HEK293 (cell line): Measurements from ENCODE around the gene COL6A5.

Experiments
- CTCF ChIA-PET: fragments of 350-600 bp; formaldehyde crosslinking; extraction: SDS; loops from one replicate; lab custom pipeline; 2021; ENCODE audit warnings: antibody characterized with exemption; lab: Yijun Ruan, JAX
- POLR2A ChIA-PET: fragments of 300-600 bp; formaldehyde crosslinking; extraction: SDS; loops from one replicate; lab custom pipeline; 2020; ENCODE audit warnings: antibody characterized with exemption, inconsistent platforms; lab: Yijun Ruan, JAX
- H3K27ac ChIP-seq: fragments of 200-500 bp; sonication (Bioruptor generic); 2 replicates; pipeline ENCODE4 v1.5.1; 2014; ENCODE audit warnings: low read depth, low read length, control low read depth, inconsistent platforms; ENCODE audit errors: extremely low read depth
- H3K36me3 ChIP-seq, 2 experiments: fragments of 200-500 bp in 1 of 2; sonication (Bioruptor generic) in 1 of 2; 1 replicate in 1 of 2; 2 replicates in 1 of 2; pipeline ENCODE4 v1.5.1; 2014 to 2017; ENCODE audit warnings: inconsistent platforms in 2 of 2, low read length in 2 of 2; ENCODE audit not compliant: control insufficient read depth in 2 of 2, insufficient read depth in 1 of 2
- H3K4me1 ChIP-seq: fragments of 200-500 bp; sonication (Bioruptor generic); 2 replicates; pipeline ENCODE4 v1.5.1; 2014; ENCODE audit warnings: mild to moderate bottlenecking, low read length, inconsistent platforms; ENCODE audit not compliant: control insufficient read depth, insufficient read depth
- H3K4me3 ChIP-seq: 2 replicates; pipeline ENCODE4 v1.5.1; 2011; ENCODE audit warnings: low read depth, mild to moderate bottlenecking, control low read depth, low read length, moderate library complexity
- H3K9me3 ChIP-seq: fragments of 200-500 bp; sonication (Bioruptor generic); 2 replicates; pipeline ENCODE4 v1.5.1; 2014; ENCODE audit warnings: low read depth, low read length, inconsistent platforms; ENCODE audit not compliant: control insufficient read depth, insufficient read depth
- EGR2 ChIP-seq: fragments of 450-650 bp; formaldehyde crosslinking; IDR thresholded peaks from 2 replicates; pipeline ENCODE4 v1.5.1; 2016; ENCODE audit warnings: low read depth, missing biosample characterization, missing genetic modification characterization
- GLIS2 ChIP-seq: fragments of 450-650 bp; formaldehyde crosslinking; IDR thresholded peaks from 2 replicates; pipeline ENCODE4 v1.5.1; 2016; ENCODE audit warnings: missing biosample characterization, missing genetic modification characterization
- HOXC10 ChIP-seq: sonication (generic); formaldehyde crosslinking; IDR thresholded peaks from 2 replicates; pipeline ENCODE4 v1.8.1; 2023; ENCODE audit warnings: mild to moderate bottlenecking, missing genetic modification reagents
- OSR2 ChIP-seq: fragments of 450-650 bp; formaldehyde crosslinking; IDR thresholded peaks from 2 replicates; pipeline ENCODE4 v1.5.1; 2016; ENCODE audit warnings: missing biosample characterization, missing genetic modification characterization
- REST ChIP-seq: fragments of 450-650 bp; formaldehyde crosslinking; IDR thresholded peaks from 2 replicates; pipeline ENCODE4 v1.5.1; 2016; ENCODE audit warnings: missing biosample characterization, missing genetic modification characterization
- ZBTB20 ChIP-seq: fragments of 450-650 bp; formaldehyde crosslinking; IDR thresholded peaks from 2 replicates; pipeline ENCODE4 v1.5.1; 2016; ENCODE audit warnings: missing biosample characterization, missing genetic modification characterization
- ZBTB26 ChIP-seq: fragments of 450-650 bp; formaldehyde crosslinking; optimal IDR thresholded peaks from 2 replicates; pipeline ENCODE3; 2016; ENCODE audit warnings: missing biosample characterization, mild to moderate bottlenecking, missing genetic modification characterization
- ZFHX2 ChIP-seq: fragments of 450-650 bp; formaldehyde crosslinking; conservative IDR thresholded peaks from 2 replicates; pipeline ENCODE4 v1.5.1; 2016; ENCODE audit warnings: missing biosample characterization, missing genetic modification characterization
- ZFP69B ChIP-seq: fragments of 450-650 bp; formaldehyde crosslinking; IDR thresholded peaks from 2 replicates; pipeline ENCODE4 v1.5.1; 2016; ENCODE audit warnings: missing biosample characterization, missing genetic modification characterization
- ZNF10 ChIP-seq: fragments of 450-650 bp; formaldehyde crosslinking; IDR thresholded peaks from 2 replicates; pipeline ENCODE4 v1.5.1; 2017; ENCODE audit warnings: missing biosample characterization, missing genetic modification characterization
- ZNF140 ChIP-seq: fragments of 450-650 bp; formaldehyde crosslinking; IDR thresholded peaks from 2 replicates; pipeline ENCODE4 v1.5.1; 2016; ENCODE audit warnings: missing biosample characterization, missing genetic modification characterization
- ZNF280D ChIP-seq: fragments of 450-650 bp; formaldehyde crosslinking; IDR thresholded peaks from 2 replicates; pipeline ENCODE4 v1.5.1; 2016; ENCODE audit warnings: missing biosample characterization, missing genetic modification characterization
- ZNF335 ChIP-seq: fragments of 450-650 bp; formaldehyde crosslinking; conservative IDR thresholded peaks from 2 replicates; pipeline ENCODE4 v1.5.1; 2016; ENCODE audit warnings: missing biosample characterization, missing genetic modification characterization
- ZNF514 ChIP-seq: fragments of 450-650 bp; formaldehyde crosslinking; IDR thresholded peaks from 2 replicates; pipeline ENCODE4 v1.5.1; 2016; ENCODE audit warnings: missing biosample characterization, missing genetic modification characterization
- ZNF580 ChIP-seq: fragments of 450-650 bp; formaldehyde crosslinking; IDR thresholded peaks from 2 replicates; pipeline ENCODE4 v1.5.1; 2016; ENCODE audit warnings: missing biosample characterization, missing genetic modification characterization
- ZNF585B ChIP-seq: fragments of 450-650 bp; formaldehyde crosslinking; IDR thresholded peaks from 2 replicates; pipeline ENCODE4 v1.5.1; 2016; ENCODE audit warnings: missing biosample characterization, missing genetic modification characterization
- ZNF596 ChIP-seq: fragments of 450-650 bp; IDR thresholded peaks from 2 replicates; pipeline ENCODE4 v1.5.0; 2018; ENCODE audit warnings: missing biosample characterization, mild to moderate bottlenecking, missing genetic modification characterization, moderate library complexity
- ZNF639 ChIP-seq: fragments of 450-650 bp; formaldehyde crosslinking; IDR thresholded peaks from 2 replicates; pipeline ENCODE4 v1.5.1; 2016; ENCODE audit warnings: missing biosample characterization, missing genetic modification characterization
- ZNF843 ChIP-seq: fragments of 450-650 bp; formaldehyde crosslinking; IDR thresholded peaks from 2 replicates; pipeline ENCODE4 v1.5.1; 2016; ENCODE audit warnings: missing biosample characterization, missing genetic modification characterization

COL6A5 gene

GRCh38 chr3:130506031-130506430 is 160.6 kb downstream of the COL6A5 start:
- POLR2A ChIA-PET: no interaction called here
- H3K4me3 ChIP-seq: no peak overlapping the region
- H3K27ac ChIP-seq: no peak overlapping the region
- H3K9me3 ChIP-seq: no peaks in the 10 kb centered on the region
- H3K36me3 ChIP-seq: no peaks in the 10 kb centered on the region
- no peaks in the 10 kb centered on the region for H3K4me1 ChIP-seq
- no peak for TF ChIP-seq ZBTB26 (tag by site-specific recombination)
- no peak for TF ChIP-seq ZNF843 (tag by site-specific recombination)
- TF ChIP-seq REST: no peak
- TF ChIP-seq ZNF140 (tag by site-specific recombination): no peak
- TF ChIP-seq ZBTB20 (tag by site-specific recombination): no peak
- no peak for TF ChIP-seq ZNF280D (tag by site-specific recombination)
- TF ChIP-seq ZNF585B (tag by site-specific recombination): no peak
- TF ChIP-seq GLIS2 (tag by site-specific recombination): no peak
- TF ChIP-seq HOXC10 (CRISPR knock-in tag): no peak
- no peak for TF ChIP-seq ZNF10
- TF ChIP-seq OSR2 (tag by site-specific recombination): no peak
- no peak for TF ChIP-seq ZFHX2 (tag by site-specific recombination)
- TF ChIP-seq ZFP69B (tag by site-specific recombination): no peak
- TF ChIP-seq EGR2 (tag by site-specific recombination): no peak
- no peak for TF ChIP-seq ZNF639
- TF ChIP-seq ZNF580 (tag by site-specific recombination): no peak
- TF ChIP-seq ZNF514 (tag by site-specific recombination): no peak
- no peak for TF ChIP-seq ZNF596 (tag by site-specific recombination)
- TF ChIP-seq ZNF335 (tag by site-specific recombination): no peak
- CTCF ChIA-PET: no interaction called here
